Fibroblast of mammary gland (primary cell): Measurements from ENCODE around the gene FRMPD1.
A peak's percentile ranks its signal among the peaks of the same experiment; 100 is the strongest.
"Not testable (repeated sequence)": the region's sequence is repeated elsewhere in the genome, so short reads cannot be mapped to it uniquely, and the experiment has no call there.

ENCODE experiments used
- DNase-seq: peaks from one replicate; pipeline ENCODE4 v3.0.0-alpha.2; 2010; ENCODE audit warnings: low read depth
- H3K4me3 ChIP-seq: 2 replicates; pipeline ENCODE4 v1.5.1; 2011; ENCODE audit warnings: low read depth, mild to moderate bottlenecking, low read length, moderate library complexity; ENCODE audit not compliant: control insufficient read depth
- CTCF ChIP-seq: conservative IDR thresholded peaks from 2 replicates; pipeline ENCODE4 v1.5.1; 2011; ENCODE audit warnings: low read depth, low read length, inconsistent platforms; ENCODE audit not compliant: control insufficient read depth, insufficient read depth

The FRMPD1 gene

DNA sequence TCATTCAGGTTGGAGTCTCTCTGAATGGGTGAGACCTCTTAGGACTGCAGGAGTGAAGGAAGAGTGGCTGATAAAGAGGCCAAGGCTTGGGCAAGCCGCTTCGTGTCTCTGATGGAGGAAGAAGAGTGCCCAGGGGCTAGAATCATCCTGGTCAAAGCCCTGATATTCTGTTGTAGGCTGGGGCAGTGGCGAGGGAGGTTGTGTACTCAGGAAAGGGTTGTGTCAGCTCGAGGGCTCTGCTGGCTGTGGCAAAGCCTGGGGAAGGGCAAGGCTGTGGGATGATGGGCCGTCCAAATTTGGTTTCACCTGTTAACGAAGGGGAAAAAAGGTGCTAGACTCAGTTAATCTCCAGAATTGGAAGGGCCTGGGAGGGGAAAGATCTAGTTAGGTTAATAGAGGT lies 100.4 kb downstream of the FRMPD1 start:
- TF ChIP-seq CTCF: no peak
- H3K4me3 ChIP-seq: no peak overlapping the region
- DNase-seq: no peak

- not testable (repeated sequence) for H3K4me3 ChIP-seq, DNase-seq
Observed at GRCh38 chr9:37751704-37752103, 101.0 kb downstream of the FRMPD1 start.

DNA sequence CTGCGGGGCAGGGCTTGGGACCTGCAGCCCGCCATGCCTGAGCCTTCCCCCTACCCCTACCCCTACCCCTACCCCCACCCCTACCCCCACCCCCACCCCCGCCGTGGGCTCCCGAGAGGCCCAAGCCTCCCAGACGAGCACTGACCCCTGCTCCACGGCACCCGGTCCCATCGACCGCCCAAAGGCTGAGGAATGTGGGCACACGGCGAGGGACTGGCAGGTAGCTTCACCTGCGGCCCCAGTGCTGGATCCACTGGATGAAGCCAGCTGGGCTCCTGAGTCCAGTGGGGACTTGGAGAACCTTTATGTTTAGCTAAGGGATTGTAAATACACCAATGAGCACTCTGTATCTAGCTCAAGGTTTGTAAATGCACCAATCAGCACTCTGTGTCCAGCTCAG lies 101.4 kb downstream of the FRMPD1 start:
- not testable (repeated sequence) for DNase-seq, H3K4me3 ChIP-seq

DNA sequence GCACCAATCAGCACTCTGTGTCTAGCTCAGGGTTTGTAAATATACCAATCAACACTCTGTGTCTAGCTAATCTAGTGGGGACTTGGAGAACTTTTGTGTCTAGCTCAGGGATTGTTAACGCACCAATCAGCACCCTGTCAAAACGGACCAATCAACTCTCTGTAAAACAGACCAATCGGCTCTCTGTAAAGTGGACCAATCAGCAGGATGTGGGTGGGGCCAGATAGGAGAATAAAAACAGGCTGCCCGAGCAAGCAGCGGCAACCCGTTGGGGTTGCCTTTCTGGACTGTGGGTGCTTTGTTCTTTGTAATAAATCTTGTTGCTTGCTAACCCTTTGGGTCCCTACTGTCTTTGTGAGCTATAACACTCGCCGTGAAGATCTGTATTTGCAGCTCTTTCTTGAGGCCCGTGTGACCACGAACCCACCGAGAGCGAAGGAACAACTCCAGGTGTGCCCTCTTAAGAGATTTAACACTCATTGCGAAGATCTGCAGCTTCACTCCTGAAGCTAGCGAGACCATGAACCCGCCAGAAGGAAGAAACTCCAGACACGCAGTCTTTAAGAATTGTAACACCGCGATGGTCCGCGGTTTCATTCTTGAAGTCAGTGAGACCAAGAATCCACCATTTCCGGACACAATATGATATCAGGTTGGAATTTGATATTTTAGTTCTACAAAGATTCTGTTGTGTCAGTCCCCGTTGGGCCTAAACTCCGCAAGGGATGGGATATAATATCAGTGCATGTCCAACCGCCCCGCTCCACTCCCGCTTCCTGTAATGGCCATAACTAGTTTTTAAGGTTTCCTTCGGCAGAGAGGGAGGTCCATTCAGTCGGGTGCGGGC lies 102.1 kb downstream of the FRMPD1 start:
- no peak for DNase-seq
- no peak for TF ChIP-seq CTCF
- H3K4me3 ChIP-seq: peak overlapping the region; percentile 92

GRCh38 chr9:37753489-37754190 lies 102.9 kb downstream of the FRMPD1 start, which contains the start of gene TRMT10B:
Gene TRMT10B, plus strand, starts transcription at chr9:37753805. Its CDS starts 8,127 bp downstream, at chr9:37761932.
- TF ChIP-seq CTCF: no peak
- peak within 1 kb of the TSS; percentile 92 for H3K4me3 ChIP-seq
- DNase-seq: peak; percentile 60

- no peak for TF ChIP-seq CTCF
- H3K4me3 ChIP-seq: no peak overlapping the region
- no peak for DNase-seq
Observed at GRCh38 chr9:37758747-37759146, 108.0 kb downstream of the FRMPD1 start.

GRCh38 chr9:37760416-37761161 lies 109.8 kb downstream of the FRMPD1 start:
- peak; percentile 85 for DNase-seq
- no peak for TF ChIP-seq CTCF

More at GRCh38 chr9:37760416-37761161, 109.8 kb downstream of the FRMPD1 start:
- no peak overlapping the region for H3K4me3 ChIP-seq
